GM23338 (cell line): ENCODE measurements around the gene ZHX3. TPM values are rescaled to one million over a fixed set of nuclear protein-coding genes. Genes with fewer than 3 reads are reported as not detected.

Experiments used
- ATAC-seq: fragments of 200-7000 bp; cut with Tn5 transposase; 3 replicates; pipeline ENCODE4 v1.9.1; 2020
- DNase-seq: peaks from one replicate; pipeline ENCODE4 v3.0.0-alpha.2; 2015; ENCODE audit warnings: low spot score
- H2AFZ ChIP-seq: fragments of 200-600 bp; sonication (generic); 2 replicates; pipeline ENCODE4 v1.8.0; 2016; ENCODE audit warnings: antibody characterized with exemption, mild to moderate bottlenecking, moderate library complexity
- H3F3A ChIP-seq: fragments of 200-600 bp; sonication (generic); replicated peaks from 2 replicates; pipeline ENCODE4 v1.8.0; 2017; ENCODE audit warnings: antibody characterized with exemption, mixed run types, low read depth
- H3K27ac ChIP-seq: fragments of 200-600 bp; sonication (generic); 2 replicates; pipeline ENCODE4 v1.6.1; 2016; ENCODE audit warnings: low read depth
- H3K27me3 ChIP-seq: fragments of 200-600 bp; sonication (generic); 2 replicates; pipeline ENCODE4 v1.8.0; 2016; ENCODE audit warnings: mild to moderate bottlenecking, mixed run types, moderate library complexity; ENCODE audit not compliant: insufficient read depth
- H3K36me3 ChIP-seq: fragments of 200-600 bp; sonication (generic); 2 replicates; pipeline ENCODE4 v1.8.0; 2016; ENCODE audit warnings: mild to moderate bottlenecking; ENCODE audit not compliant: insufficient read depth
- H3K4me1 ChIP-seq: fragments of 200-600 bp; sonication (generic); 2 replicates; pipeline ENCODE4 v1.8.0; 2016; ENCODE audit warnings: mild to moderate bottlenecking, moderate library complexity; ENCODE audit not compliant: insufficient read depth
- H3K4me2 ChIP-seq: fragments of 200-600 bp; sonication (generic); 2 replicates; pipeline ENCODE4 v1.7.1; 2017; ENCODE audit warnings: mixed run types
- H3K4me3 ChIP-seq: fragments of 200-600 bp; sonication (generic); 2 replicates; pipeline ENCODE4 v1.6.1; 2016; ENCODE audit warnings: mixed run types
- H3K79me2 ChIP-seq: fragments of 200-600 bp; sonication (generic); replicated peaks from 2 replicates; pipeline ENCODE4 v1.8.0; 2017; ENCODE audit warnings: mild to moderate bottlenecking; ENCODE audit not compliant: insufficient read depth
- H3K9me2 ChIP-seq: fragments of 200-600 bp; sonication (generic); 2 replicates; pipeline ENCODE4 v1.8.0; 2017; ENCODE audit not compliant: insufficient read depth
- H4K20me1 ChIP-seq: fragments of 200-600 bp; sonication (generic); replicated peaks from 2 replicates; pipeline ENCODE4 v1.8.0; 2017; ENCODE audit warnings: mild to moderate bottlenecking; ENCODE audit not compliant: insufficient read depth
- H3K27ac Mint-ChIP-seq: 2 replicates; pipeline ENCODE4 v1.8.0; 2020; ENCODE audit warnings: inconsistent platforms, mild to moderate bottlenecking, moderate library complexity, mixed read lengths
- H3K27me3 Mint-ChIP-seq: 3 replicates; pipeline ENCODE4 v1.8.0; 2022; ENCODE audit warnings: low read depth, mild to moderate bottlenecking, moderate library complexity, mixed read lengths, inconsistent platforms; ENCODE audit not compliant: insufficient read depth, poor library complexity
- H3K36me3 Mint-ChIP-seq: 3 replicates; pipeline ENCODE4 v1.8.0; 2021; ENCODE audit warnings: low read depth, mild to moderate bottlenecking, inconsistent platforms, moderate library complexity, mixed read lengths
- H3K4me1 Mint-ChIP-seq: 3 replicates; pipeline ENCODE4 v1.8.0; 2020; ENCODE audit warnings: mild to moderate bottlenecking, inconsistent platforms, mixed read lengths
- H3K4me3 Mint-ChIP-seq: 3 replicates; pipeline ENCODE4 v1.8.0; 2021; ENCODE audit warnings: moderate library complexity, mild to moderate bottlenecking, inconsistent platforms, mixed read lengths
- H3K9me3 Mint-ChIP-seq: 3 replicates; pipeline ENCODE4 v1.8.0; 2020; ENCODE audit warnings: moderate library complexity, mild to moderate bottlenecking, inconsistent platforms, mixed read lengths
- CREB1 ChIP-seq: fragments of 250-450 bp; sonication (Bioruptor Pico); IDR thresholded peaks from 2 replicates; pipeline ENCODE4 v1.5.0; 2020; ENCODE audit warnings: low read depth, mild to moderate bottlenecking, moderate library complexity
- EZH2 ChIP-seq: fragments of 200-600 bp; sonication (generic); IDR thresholded peaks from one replicate; pipeline ENCODE4 v1.8.0; 2017; ENCODE audit warnings: antibody characterized with exemption, mild to moderate bottlenecking, low read depth; ENCODE audit not compliant: unreplicated experiment
- EZH2phosphoT487 ChIP-seq: fragments of 200-600 bp; sonication (generic); IDR thresholded peaks from one replicate; pipeline ENCODE4 v1.8.1; 2018; ENCODE audit warnings: antibody characterized with exemption; ENCODE audit not compliant: unreplicated experiment
- JUNB ChIP-seq: IDR thresholded peaks from one replicate; pipeline ENCODE4 v1.6.1; 2016; ENCODE audit warnings: antibody characterized with exemption; ENCODE audit not compliant: unreplicated experiment
- NANOG ChIP-seq: IDR thresholded peaks from 2 replicates; pipeline ENCODE4 v1.6.1; 2016; ENCODE audit warnings: antibody characterized with exemption, borderline replicate concordance
- POLR2AphosphoS5 ChIP-seq: IDR thresholded peaks from 2 replicates; pipeline ENCODE4 v1.6.1; 2016; ENCODE audit warnings: antibody characterized with exemption, low read depth
- REST ChIP-seq: IDR thresholded peaks from one replicate; pipeline ENCODE4 v1.6.1; 2018; ENCODE audit warnings: antibody characterized with exemption; ENCODE audit not compliant: unreplicated experiment
- STAT1 ChIP-seq: IDR thresholded peaks from one replicate; pipeline ENCODE4 v1.6.1; 2016; ENCODE audit warnings: antibody characterized with exemption; ENCODE audit not compliant: unreplicated experiment
- ZNF114 ChIP-seq: fragments of 250-450 bp; sonication (Bioruptor Pico); IDR thresholded peaks from 2 replicates; pipeline ENCODE4 v1.5.0; 2020; ENCODE audit warnings: mild to moderate bottlenecking, moderate library complexity
- ZNF331 ChIP-seq: fragments of 250-450 bp; sonication (Bioruptor Pico); IDR thresholded peaks from 2 replicates; pipeline ENCODE4 v1.5.0; 2020; ENCODE audit warnings: low read depth, mild to moderate bottlenecking, moderate library complexity
- polyA plus RNA-seq: library from polyadenylated mRNA; unstranded; fragments of >200 nt; fragmentation: Nextera tagmentation; extraction: Ambion mirVana; gene quantifications from 2 replicates; pipeline ENCODE4 v1.2.1, GENCODE V29; 2016
- total RNA-seq: library from RNA; depleted of rRNA; stranded (reverse); fragments of >200 nt; shearing (Covaris generic); gene quantifications from 2 replicates; pipeline ENCODE4 v1.2.3, GENCODE V29; 2014
- TF ChIP-seq, protein P1 (sequence below), 2 experiments: fragments of 200-600 bp in 1 of 2; sonication (generic) in 1 of 2; conservative IDR thresholded peaks; 2 replicates each; pipeline versions ENCODE4 v1.5.1 to v1.6.1; 2016 to 2017; ENCODE audit warnings: antibody characterized with exemption in 2 of 2, low read depth in 2 of 2, mild to moderate bottlenecking in 2 of 2, moderate library complexity in 1 of 2
- TF ChIP-seq, protein P2 (sequence below): IDR thresholded peaks from 2 replicates; pipeline ENCODE4 v1.6.1; 2016; ENCODE audit warnings: antibody characterized with exemption

ZHX3 gene
- total and polyA plus RNA-seq, 2 experiments from 2014 or later = 1.7 to 2.8 TPM

- TF ChIP-seq POLR2AphosphoS5 (no peak), NANOG (no peak), JUNB (no peak), EZH2phosphoT487 (no peak), ZNF114 (no peak), ZNF331 (CRISPR knock-in tag) (no peak), REST (no peak), STAT1 (no peak), EZH2 (no peak), CREB1 (CRISPR knock-in tag) (no peak)
- TF ChIP-seq, protein P1, sequence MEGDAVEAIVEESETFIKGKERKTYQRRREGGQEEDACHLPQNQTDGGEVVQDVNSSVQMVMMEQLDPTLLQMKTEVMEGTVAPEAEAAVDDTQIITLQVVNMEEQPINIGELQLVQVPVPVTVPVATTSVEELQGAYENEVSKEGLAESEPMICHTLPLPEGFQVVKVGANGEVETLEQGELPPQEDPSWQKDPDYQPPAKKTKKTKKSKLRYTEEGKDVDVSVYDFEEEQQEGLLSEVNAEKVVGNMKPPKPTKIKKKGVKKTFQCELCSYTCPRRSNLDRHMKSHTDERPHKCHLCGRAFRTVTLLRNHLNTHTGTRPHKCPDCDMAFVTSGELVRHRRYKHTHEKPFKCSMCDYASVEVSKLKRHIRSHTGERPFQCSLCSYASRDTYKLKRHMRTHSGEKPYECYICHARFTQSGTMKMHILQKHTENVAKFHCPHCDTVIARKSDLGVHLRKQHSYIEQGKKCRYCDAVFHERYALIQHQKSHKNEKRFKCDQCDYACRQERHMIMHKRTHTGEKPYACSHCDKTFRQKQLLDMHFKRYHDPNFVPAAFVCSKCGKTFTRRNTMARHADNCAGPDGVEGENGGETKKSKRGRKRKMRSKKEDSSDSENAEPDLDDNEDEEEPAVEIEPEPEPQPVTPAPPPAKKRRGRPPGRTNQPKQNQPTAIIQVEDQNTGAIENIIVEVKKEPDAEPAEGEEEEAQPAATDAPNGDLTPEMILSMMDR (conservative IDR thresholded peaks at IDR 0.05; ENCODE audit: low read depth in 2 of 2) = no peak
- TF ChIP-seq, protein P2, sequence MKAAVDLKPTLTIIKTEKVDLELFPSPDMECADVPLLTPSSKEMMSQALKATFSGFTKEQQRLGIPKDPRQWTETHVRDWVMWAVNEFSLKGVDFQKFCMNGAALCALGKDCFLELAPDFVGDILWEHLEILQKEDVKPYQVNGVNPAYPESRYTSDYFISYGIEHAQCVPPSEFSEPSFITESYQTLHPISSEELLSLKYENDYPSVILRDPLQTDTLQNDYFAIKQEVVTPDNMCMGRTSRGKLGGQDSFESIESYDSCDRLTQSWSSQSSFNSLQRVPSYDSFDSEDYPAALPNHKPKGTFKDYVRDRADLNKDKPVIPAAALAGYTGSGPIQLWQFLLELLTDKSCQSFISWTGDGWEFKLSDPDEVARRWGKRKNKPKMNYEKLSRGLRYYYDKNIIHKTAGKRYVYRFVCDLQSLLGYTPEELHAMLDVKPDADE = no peak
Measured at GRCh38 chr20:41309817-41310216, 7.7 kb downstream of the ZHX3 start (continued).

GRCh38 chr20:41308726-41309413, 8.7 kb downstream of the ZHX3 start:
- Histone ChIP-seq H3K36me3 (no peaks in the 10 kb centered on the region), H3K4me1 (peaks cover 7% of the 10 kb centered on the region; the same call in 1 of the 2 replicates), H3K79me2 (0 out of 2 replicates have a peak, but pooled peaks cover 4% of the 10 kb centered on the region), H4K20me1 (no peaks in the 10 kb centered on the region), H3K27me3 (no peaks in the 10 kb centered on the region), H3K9me2 (peaks cover 6% of the 10 kb centered on the region; the same call in 1 of the 2 replicates), H3K27ac (no peak overlapping the region), H2AFZ (no peak overlapping the region), H3F3A (no peaks in the 10 kb centered on the region), H3K4me3 (no peak overlapping the region), H3K4me2 (no peak overlapping the region)
- ATAC-seq (no peak), DNase-seq (no peak)
- Mint-ChIP-seq H3K27ac (no peak overlapping the region), H3K4me1 (peaks cover 17% of the 10 kb centered on the region; the same call in 2 of the 3 replicates), H3K4me3 (no peak overlapping the region), H3K27me3 (no peaks in the 10 kb centered on the region), H3K9me3 (no peaks in the 10 kb centered on the region), H3K36me3 (no peaks in the 10 kb centered on the region)
- TF ChIP-seq ZNF331 (CRISPR knock-in tag) = no peak
- no peak for TF ChIP-seq EZH2
- no peak for TF ChIP-seq JUNB
- no peak for TF ChIP-seq ZNF114
- TF ChIP-seq STAT1 = no peak
- TF ChIP-seq, protein P2 = no peak
- TF ChIP-seq CREB1 (CRISPR knock-in tag) = no peak
- no peak for TF ChIP-seq POLR2AphosphoS5
- no peak for TF ChIP-seq REST
